Neural cell (in vitro differentiated cells): ENCODE results near the gene TMEM231. TPM values are rescaled to one million over a fixed set of nuclear protein-coding genes. Genes with fewer than 3 reads are reported as not detected.

Experiments
- H2AFZ ChIP-seq: fragments of 200-600, 300-800 bp; sonication (generic), shearing (Covaris generic); 2 replicates; pipeline ENCODE4 v1.6.0; 2014; ENCODE audit warnings: low read depth, mild to moderate bottlenecking, antibody characterized with exemption, low read length, moderate library complexity
- H3F3A ChIP-seq: fragments of 200-600 bp; shearing (Covaris generic); 2 replicates; pipeline ENCODE4 v1.6.1; 2016; ENCODE audit warnings: mild to moderate bottlenecking, moderate library complexity, mixed read lengths, antibody characterized with exemption, low read length; ENCODE audit not compliant: insufficient read depth, poor library complexity, severe bottlenecking
- H3K27ac ChIP-seq: fragments of 200-600, 300-800 bp; sonication (generic), shearing (Covaris generic); 2 replicates; pipeline ENCODE4 v1.5.1; 2014; ENCODE audit warnings: mild to moderate bottlenecking, low read length, moderate library complexity
- H3K27me3 ChIP-seq: fragments of 300-800, 200-600 bp; sonication (generic), shearing (Covaris generic); 2 replicates; pipeline ENCODE4 v1.6.0; 2014; ENCODE audit warnings: mild to moderate bottlenecking, low read depth, low read length, moderate library complexity; ENCODE audit not compliant: insufficient read depth
- H3K36me3 ChIP-seq: fragments of 300-800, 200-600 bp; sonication (generic), shearing (Covaris generic); 2 replicates; pipeline ENCODE4 v1.5.1; 2014; ENCODE audit warnings: mild to moderate bottlenecking, antibody characterized with exemption, low read length, moderate library complexity; ENCODE audit not compliant: insufficient read depth
- H3K4me2 ChIP-seq: fragments of 300-800, 200-600 bp; sonication (generic), shearing (Covaris generic); 2 replicates; pipeline ENCODE4 v1.6.0; 2014; ENCODE audit warnings: mild to moderate bottlenecking, low read length
- H3K4me3 ChIP-seq: fragments of 300-800, 200-600 bp; sonication (generic), shearing (Covaris generic); 2 replicates; pipeline ENCODE4 v1.5.1; 2014; ENCODE audit warnings: mild to moderate bottlenecking, low read length, moderate library complexity
- H3K79me2 ChIP-seq: fragments of 200-600 bp; shearing (Covaris generic); replicated peaks from 2 replicates; pipeline ENCODE4 v1.6.0; 2014; ENCODE audit warnings: mild to moderate bottlenecking, low read length, moderate library complexity; ENCODE audit not compliant: insufficient read depth
- H3K9ac ChIP-seq: fragments of 300-800, 200-600 bp; sonication (generic), shearing (Covaris generic); 2 replicates; pipeline ENCODE4 v1.6.1; 2016; ENCODE audit warnings: mild to moderate bottlenecking, low read length, mixed read lengths
- H3K9me2 ChIP-seq: fragments of 200-600 bp; shearing (Covaris generic); 2 replicates; pipeline ENCODE4 v1.6.1; 2016; ENCODE audit warnings: mild to moderate bottlenecking, low read length, mixed read lengths; ENCODE audit not compliant: insufficient read depth
- H3K9me3 ChIP-seq: fragments of 200-600, 300-800 bp; sonication (generic), shearing (Covaris generic); 2 replicates; pipeline ENCODE4 v1.6.1; 2016; ENCODE audit warnings: mild to moderate bottlenecking, mixed run types, low read length, moderate library complexity, mixed read lengths
- H4K20me1 ChIP-seq: fragments of 200-600 bp; shearing (Covaris generic); 2 replicates; pipeline ENCODE4 v1.6.1; 2016; ENCODE audit warnings: mild to moderate bottlenecking, mixed run types; ENCODE audit not compliant: insufficient read depth
- EP300 ChIP-seq: fragments of 450-650 bp; conservative IDR thresholded peaks from 2 replicates; pipeline ENCODE4 v1.6.1; 2014; ENCODE audit warnings: antibody characterized with exemption, mild to moderate bottlenecking, moderate library complexity; ENCODE audit not compliant: poor library complexity, severe bottlenecking
- EZH2 ChIP-seq: fragments of 200-600, 300-800 bp; shearing (Covaris generic), sonication (generic); IDR thresholded peaks from 2 replicates; pipeline ENCODE4 v1.6.1; 2014; ENCODE audit warnings: antibody characterized with exemption, low read length, borderline replicate concordance, mild to moderate bottlenecking; ENCODE audit not compliant: insufficient read depth, poor library complexity, severe bottlenecking
- MXI1 ChIP-seq: fragments of 450-650 bp; conservative IDR thresholded peaks from 2 replicates; pipeline ENCODE4 v1.6.1; 2014; ENCODE audit warnings: antibody characterized with exemption, mild to moderate bottlenecking; ENCODE audit not compliant: poor library complexity, severe bottlenecking
- POLR2AphosphoS5 ChIP-seq: IDR thresholded peaks from 2 replicates; pipeline ENCODE4 v1.6.1; 2012
- RAD21 ChIP-seq: fragments of 450-650 bp; conservative IDR thresholded peaks from 2 replicates; pipeline ENCODE4 v1.6.1; 2014; ENCODE audit warnings: antibody characterized with exemption, mild to moderate bottlenecking, moderate library complexity
- REST ChIP-seq: IDR thresholded peaks from 2 replicates; pipeline ENCODE4 v1.6.1; 2012; ENCODE audit warnings: borderline replicate concordance
- SMC3 ChIP-seq: fragments of 450-650 bp; conservative IDR thresholded peaks from 2 replicates; pipeline ENCODE4 v1.6.1; 2014; ENCODE audit warnings: antibody characterized with exemption, mild to moderate bottlenecking, moderate library complexity; ENCODE audit not compliant: poor library complexity
- TAF1 ChIP-seq: IDR thresholded peaks from 2 replicates; pipeline ENCODE4 v1.6.1; 2012; ENCODE audit warnings: low read depth
- polyA plus RNA-seq: library from polyadenylated mRNA; depleted of rRNA; stranded (reverse); fragments of >200 nt; gene quantifications from 2 replicates; pipeline ENCODE4 v1.2.3, GENCODE V29; 2014
- TF ChIP-seq, protein P1 (sequence below): fragments of 450-650 bp; IDR thresholded peaks from 2 replicates; pipeline ENCODE4 v1.5.1; 2014; ENCODE audit warnings: antibody characterized with exemption, mild to moderate bottlenecking, moderate library complexity; ENCODE audit not compliant: poor library complexity, severe bottlenecking

TMEM231 gene
- polyA plus RNA-seq, 1 donor from 2014 or later = 19.6 TPM

DNA sequence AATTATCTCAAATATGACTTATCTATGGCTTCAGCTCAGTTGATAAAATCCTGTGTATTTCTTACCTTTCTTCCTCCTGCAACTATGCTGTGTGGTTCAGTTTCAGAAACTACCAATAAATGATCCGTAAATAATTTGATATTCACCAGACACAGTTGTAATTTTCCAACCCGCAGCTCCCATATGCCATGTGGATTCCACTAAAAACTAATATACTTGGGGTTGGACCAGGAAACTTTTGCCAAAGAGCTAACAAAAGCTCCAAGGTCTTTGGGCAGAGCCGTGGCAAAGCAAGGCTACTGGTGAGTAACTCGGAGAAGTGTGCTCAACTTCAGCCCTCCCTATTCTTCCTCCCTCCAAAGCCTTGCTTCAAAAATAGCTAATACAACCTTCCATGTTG is 58.5 kb downstream of the TMEM231 start:
- Histone ChIP-seq H3F3A (no peaks in the 10 kb centered on the region), H3K27ac (no peak overlapping the region)

DNA sequence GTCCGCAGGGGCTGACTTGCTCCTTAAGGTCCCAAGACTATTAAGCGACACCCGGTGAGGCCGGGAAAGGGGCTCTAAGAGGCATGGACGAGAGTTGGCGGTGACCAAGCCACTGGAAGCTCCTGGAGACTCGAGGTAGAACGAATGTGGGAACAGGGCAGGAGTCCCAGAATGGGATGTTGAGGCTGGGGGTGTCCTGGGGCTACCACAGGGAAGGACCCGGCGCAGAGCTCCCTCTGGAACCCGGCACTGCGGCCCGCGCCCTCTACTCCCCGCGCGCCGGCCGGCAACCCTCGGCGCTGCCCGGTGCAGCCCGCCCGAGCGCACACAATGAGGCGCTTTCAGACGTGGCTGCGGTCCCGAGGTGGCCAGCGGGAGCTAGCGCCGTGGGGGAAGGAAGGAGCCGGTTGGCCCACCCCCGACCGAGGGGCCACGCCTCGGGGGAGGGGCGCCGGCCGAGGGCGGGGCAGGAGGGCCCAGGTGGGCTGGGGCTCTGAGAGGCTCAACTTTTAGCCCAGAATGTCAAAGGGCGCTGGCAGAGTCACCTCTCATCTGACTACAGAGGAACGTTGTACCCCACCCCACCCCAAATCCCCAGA is 60.9 kb downstream of the TMEM231 start, which contains the start of gene CHST6:
TSS of gene CHST6 (minus strand) at position 366 of the 599 bp plus-strand sequence. CDS start 15,613 bp downstream, outside the sequence.
- Histone ChIP-seq H4K20me1 (no peaks in the 10 kb centered on the region), H3K27ac (no peak within 1 kb of the TSS), H3K4me2 (no peak within 1 kb of the TSS), H3K9ac (no peak within 1 kb of the TSS), H2AFZ (no peak within 1 kb of the TSS), H3K79me2 (no peaks in the 10 kb centered on the region), H3K9me3 (no peaks in the 10 kb centered on the region), H3K9me2 (no peaks in the 10 kb centered on the region), H3K27me3 (peaks cover 15% of the 10 kb centered on the region), H3K36me3 (no peaks in the 10 kb centered on the region), H3F3A (no peaks in the 10 kb centered on the region), H3K4me3 (peak within 1 kb of the TSS; percentile 50)
- TF ChIP-seq EZH2 (no peak), EP300 (no peak), REST (no peak), POLR2AphosphoS5 (no peak), RAD21 (no peak), MXI1 (no peak), TAF1 (no peak)
- TF ChIP-seq, protein P1, sequence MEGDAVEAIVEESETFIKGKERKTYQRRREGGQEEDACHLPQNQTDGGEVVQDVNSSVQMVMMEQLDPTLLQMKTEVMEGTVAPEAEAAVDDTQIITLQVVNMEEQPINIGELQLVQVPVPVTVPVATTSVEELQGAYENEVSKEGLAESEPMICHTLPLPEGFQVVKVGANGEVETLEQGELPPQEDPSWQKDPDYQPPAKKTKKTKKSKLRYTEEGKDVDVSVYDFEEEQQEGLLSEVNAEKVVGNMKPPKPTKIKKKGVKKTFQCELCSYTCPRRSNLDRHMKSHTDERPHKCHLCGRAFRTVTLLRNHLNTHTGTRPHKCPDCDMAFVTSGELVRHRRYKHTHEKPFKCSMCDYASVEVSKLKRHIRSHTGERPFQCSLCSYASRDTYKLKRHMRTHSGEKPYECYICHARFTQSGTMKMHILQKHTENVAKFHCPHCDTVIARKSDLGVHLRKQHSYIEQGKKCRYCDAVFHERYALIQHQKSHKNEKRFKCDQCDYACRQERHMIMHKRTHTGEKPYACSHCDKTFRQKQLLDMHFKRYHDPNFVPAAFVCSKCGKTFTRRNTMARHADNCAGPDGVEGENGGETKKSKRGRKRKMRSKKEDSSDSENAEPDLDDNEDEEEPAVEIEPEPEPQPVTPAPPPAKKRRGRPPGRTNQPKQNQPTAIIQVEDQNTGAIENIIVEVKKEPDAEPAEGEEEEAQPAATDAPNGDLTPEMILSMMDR = no peak

More for the DNA sequence above, 58.5 kb downstream of the TMEM231 start:
- Histone ChIP-seq H4K20me1 (no peaks in the 10 kb centered on the region), H3K27me3 (peaks cover 15% of the 10 kb centered on the region), H3K9me3 (no peaks in the 10 kb centered on the region), H3K36me3 (no peaks in the 10 kb centered on the region), H3K9me2 (no peaks in the 10 kb centered on the region), H2AFZ (no peak overlapping the region), H3K4me2 (no peak overlapping the region), H3K79me2 (no peaks in the 10 kb centered on the region), H3K4me3 (no peak overlapping the region), H3K9ac (no peak overlapping the region)
- TF ChIP-seq RAD21 (no peak), MXI1 (no peak), POLR2AphosphoS5 (no peak), REST (no peak), TAF1 (no peak), SMC3 (no peak), EP300 (no peak)
- TF ChIP-seq, protein P1 = no peak
